ENCODE measurements around the gene NOL9.
A peak's percentile ranks its signal among the peaks of the same experiment; 100 is the strongest.
"Not testable (repeated sequence)": the region's sequence is repeated elsewhere in the genome, so short reads cannot be mapped to it uniquely, and the experiment has no call there.

Gene NOL9

GRCh38 chr1:6501279-6501813, 53.0 kb downstream of the NOL9 start:
- no peak for DNase-seq

- no peak for DNase-seq
Measured at GRCh38 chr1:6500544-6501278, 53.6 kb downstream of the NOL9 start.

GRCh38 chr1:6499296-6499695, 55.0 kb downstream of the NOL9 start:
- DNase-seq = no peak

- no peak for DNase-seq
Measured at GRCh38 chr1:6498576-6499111, 55.7 kb downstream of the NOL9 start.

GRCh38 chr1:6497867-6498575, 56.3 kb downstream of the NOL9 start:
- no peak for DNase-seq

GRCh38 chr1:6497215-6497866, 57.0 kb downstream of the NOL9 start:
- no peak for DNase-seq

DNA sequence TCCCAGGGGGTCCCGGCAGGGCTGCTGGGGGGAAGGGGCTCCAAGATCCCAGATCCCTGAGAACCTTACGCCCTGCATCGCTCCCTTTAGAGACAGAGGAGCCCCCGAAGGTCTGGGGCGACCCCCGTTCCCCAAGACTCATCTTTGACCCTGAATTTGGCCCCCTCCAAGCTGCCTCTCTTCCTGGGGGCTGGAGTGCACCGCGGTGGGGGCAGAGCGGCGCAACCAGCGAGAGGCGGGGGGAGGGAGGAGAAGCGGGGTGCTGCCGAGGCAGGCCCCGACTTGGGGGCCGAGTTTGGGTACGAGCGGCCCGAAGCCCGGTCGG, 57.5 kb downstream of the NOL9 start:
- no peak for DNase-seq

DNA sequence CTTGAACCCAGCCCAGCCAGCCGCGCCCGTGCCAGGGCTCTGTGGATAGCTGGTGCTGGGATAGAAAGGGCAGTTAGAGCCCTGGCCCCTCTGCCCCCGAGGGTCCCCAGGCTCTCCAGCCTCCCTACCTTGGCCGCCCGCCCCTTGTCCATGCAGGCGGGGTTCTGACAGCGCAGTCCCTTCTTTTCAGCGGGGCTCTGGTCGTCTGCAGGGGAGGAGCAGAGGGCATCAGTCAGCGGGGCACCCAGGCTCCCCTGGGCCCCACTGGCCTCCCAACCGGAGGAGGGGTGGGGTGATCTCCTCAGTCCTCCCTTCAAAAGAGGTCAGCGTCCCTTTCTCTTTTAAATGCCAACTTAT, 58.0 kb downstream of the NOL9 start:
- no peak for DNase-seq

GRCh38 chr1:6495540-6496364, 58.6 kb downstream of the NOL9 start:
- DNase-seq = no peak

DNA sequence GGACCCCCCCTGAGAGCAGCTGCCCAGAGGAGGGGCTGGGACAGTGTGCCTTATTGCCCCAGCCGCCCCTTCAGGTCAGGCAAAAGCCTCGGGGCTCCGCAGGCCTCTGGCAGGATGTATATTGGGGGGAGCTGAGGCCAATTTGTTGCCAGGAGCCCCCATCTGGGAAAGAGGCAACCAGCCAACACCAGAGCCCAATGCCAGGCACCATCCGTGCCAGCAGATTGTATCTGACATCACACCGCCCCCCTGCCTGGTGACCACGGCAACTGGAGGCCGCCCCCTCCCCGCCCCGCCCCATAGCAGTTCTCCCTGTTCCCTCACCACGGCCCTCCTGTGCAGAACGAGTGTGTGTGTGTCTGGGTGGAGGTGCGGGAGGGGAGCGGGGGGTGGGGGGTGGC, 59.3 kb downstream of the NOL9 start:
- DNase-seq = no peak

DNA sequence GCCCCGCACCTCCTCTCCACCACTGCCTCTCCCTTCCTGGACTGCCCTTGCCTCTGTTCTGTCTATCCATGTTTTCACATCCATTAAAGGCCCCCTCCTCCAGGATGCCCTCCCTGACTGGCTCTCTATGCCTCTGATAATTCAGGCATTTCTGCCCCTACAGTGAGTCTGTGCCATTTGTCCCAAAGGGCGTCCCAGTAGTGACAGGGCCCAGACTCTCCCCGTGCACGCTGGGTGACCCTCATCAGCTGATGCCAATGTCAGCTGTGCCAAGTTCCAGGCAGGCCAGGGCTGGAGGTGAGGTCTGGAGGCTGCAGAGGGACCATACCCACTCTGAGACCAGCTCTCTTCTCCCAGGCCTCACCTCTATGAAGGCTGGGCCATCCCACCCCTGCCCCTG, 59.7 kb downstream of the NOL9 start:
- no peak for DNase-seq

DNA sequence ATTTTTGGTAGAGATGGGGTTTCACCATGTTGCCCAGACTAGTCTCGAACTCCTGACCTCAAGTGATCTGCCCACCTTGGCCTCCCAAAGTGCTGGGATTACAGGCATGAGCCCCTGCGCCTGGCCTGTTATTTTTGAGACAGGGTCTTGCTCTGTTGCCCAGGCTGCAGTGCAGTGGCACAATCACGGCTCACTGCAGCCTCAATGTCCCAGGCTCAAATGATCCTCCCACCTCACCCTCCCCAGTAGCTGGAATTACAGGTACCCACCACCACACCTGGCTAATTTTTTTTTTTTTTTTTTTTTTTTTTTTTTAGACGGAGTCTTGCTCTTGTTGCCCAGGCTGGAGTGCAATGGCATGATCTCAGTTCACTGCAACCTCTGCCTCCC, 60.5 kb downstream of the NOL9 start:
- not testable (repeated sequence) for DNase-seq

- no peak for DNase-seq
Measured at GRCh38 chr1:6491966-6492365, 62.3 kb downstream of the NOL9 start.

DNA sequence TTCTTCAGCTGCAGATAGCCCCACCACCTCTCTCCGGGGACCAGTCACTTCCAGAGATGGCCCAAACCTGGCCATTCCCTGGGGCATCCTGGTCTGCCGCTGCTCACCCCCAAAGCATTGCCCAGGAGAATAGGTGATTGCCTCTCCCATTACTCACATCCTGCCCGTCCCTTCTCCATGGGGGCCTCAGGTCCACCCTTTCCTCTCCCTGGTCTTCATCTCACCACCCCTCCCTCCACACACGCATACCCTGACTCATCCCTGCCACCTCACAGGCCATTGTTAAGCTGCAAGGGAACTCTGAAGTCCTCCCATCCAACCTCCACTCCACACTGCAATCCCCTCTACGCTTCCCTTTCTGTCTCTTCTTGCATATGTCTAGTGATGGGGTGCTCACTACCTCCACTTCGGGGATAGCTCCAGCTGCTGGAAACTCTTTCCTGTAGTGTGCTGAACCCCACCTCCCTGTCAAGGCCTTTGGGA, 62.8 kb downstream of the NOL9 start, which contains the start of gene PLEKHG5:
Gene PLEKHG5 (minus strand): TSS at position 188 of the 483 bp plus-strand sequence. CDS start 14,096 bp downstream, outside the sequence.
- DNase-seq = no peak

DNA sequence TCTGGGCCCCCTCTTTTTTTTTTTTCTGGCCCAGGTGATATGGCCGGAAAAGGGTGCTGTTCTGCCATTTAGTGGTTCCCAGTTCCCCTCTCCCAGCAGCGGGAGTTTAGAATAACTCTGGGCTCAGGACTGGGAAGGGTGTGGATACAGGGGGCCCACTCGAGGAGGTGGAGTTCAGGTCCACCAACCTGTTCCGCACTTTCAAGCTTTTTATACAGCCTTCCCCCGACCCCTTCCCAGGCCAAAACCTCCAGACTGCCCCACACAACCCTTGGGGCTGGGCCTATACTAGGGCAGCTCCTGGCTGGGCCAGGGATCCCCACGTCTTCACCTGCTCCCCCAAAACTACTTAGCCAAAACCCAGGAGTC, 63.2 kb downstream of the NOL9 start:
- DNase-seq = no peak

- peak; percentile 65 for DNase-seq
Measured at GRCh38 chr1:6490181-6491080, 63.9 kb downstream of the NOL9 start.

GRCh38 chr1:6489799-6490180, 64.5 kb downstream of the NOL9 start:
- DNase-seq = peak; percentile 32

GRCh38 chr1:6489383-6489765, 64.9 kb downstream of the NOL9 start:
- no peak for DNase-seq

GRCh38 chr1:6488602-6489382, 65.5 kb downstream of the NOL9 start:
- no peak for DNase-seq

DNA sequence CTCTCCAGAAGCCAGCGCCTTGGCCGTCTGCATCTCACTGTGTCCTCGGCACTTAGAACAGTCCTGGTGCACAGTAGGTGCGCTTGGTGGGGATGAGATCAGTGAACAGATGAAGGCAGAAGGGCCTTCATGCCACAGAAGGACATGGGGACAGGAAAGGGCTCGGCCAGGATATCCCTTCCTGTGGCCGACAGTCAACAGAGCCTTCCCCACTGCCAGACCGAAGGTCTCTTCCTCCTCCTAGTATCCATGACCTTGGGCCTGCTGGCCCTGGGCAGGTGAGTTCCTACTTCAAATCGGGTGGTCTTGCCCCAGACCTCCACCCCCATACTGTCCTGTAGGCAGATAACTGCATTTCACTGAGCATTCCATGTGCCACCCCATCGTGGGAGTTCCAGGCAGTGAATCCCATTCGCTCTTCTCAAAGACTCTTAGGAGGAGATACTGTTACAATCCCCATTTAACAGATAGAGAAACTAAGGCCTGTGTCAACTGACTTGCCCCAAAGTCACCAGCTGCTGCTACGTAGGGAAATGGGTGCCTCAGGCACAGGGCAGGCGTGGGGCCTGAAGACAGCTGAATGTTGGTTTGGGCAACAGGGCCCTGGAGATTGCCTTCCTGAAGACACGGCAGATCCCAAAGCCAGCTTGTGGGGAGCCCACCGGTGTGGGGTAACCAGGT, 66.4 kb downstream of the NOL9 start:
- DNase-seq = no peak
